ENCODE measurements around the gene LRMDA. TPM values are rescaled to one million over a fixed set of nuclear protein-coding genes. Genes with fewer than 3 reads are reported as not detected.

The LRMDA gene
- total and polyA plus RNA-seq, 2 of the 4 experiments (the other 2 are of a cell fraction): 0.07 TPM; not detected in 1

- Histone ChIP-seq H3K27me3 (ENCODE audit: control insufficient read depth, insufficient read depth, low read length) (peaks cover 3% of the 10 kb centered on the region; the same call in 1 of the 2 replicates), H3K23ac (ENCODE audit: low read depth, low read length) (no peak overlapping the region), H2AFZ (replicated peaks; ENCODE audit: low read length, poor library complexity) (no peak overlapping the region), H3K4me1 (ENCODE audit: control insufficient read depth, insufficient read depth, low read length) (peaks cover 6% of the 10 kb centered on the region; the same call in 1 of the 2 replicates), H2AK9ac (replicated peaks; ENCODE audit: low read depth, low read length, poor library complexity) (no peak overlapping the region), H4K91ac (ENCODE audit: insufficient read depth, low read depth, low read length) (no peak overlapping the region), H2AK5ac (ENCODE audit: low read depth, low read length) (no peak overlapping the region), H3K14ac (replicated peaks; ENCODE audit: low read depth, low read length) (no peak overlapping the region), H2BK5ac (ENCODE audit: low read depth, low read length, poor library complexity, severe bottlenecking) (no peak overlapping the region), H3K9me3 (ENCODE audit: control insufficient read depth, insufficient read depth, low read length) (no peaks in the 10 kb centered on the region), H2BK20ac (ENCODE audit: low read depth, low read length) (no peak overlapping the region), H3K18ac (ENCODE audit: low read depth, low read length) (no peak overlapping the region), H3K79me1 (ENCODE audit: low read depth in 1 of 2, low read length in 2 of 2) (no peaks in the 10 kb centered on the region), H3K9ac (ENCODE audit: low read depth, low read length) (no peak overlapping the region), H3K36me3 (ENCODE audit: control insufficient read depth, insufficient read depth, low read length) (no peaks in the 10 kb centered on the region), H3K4me3 (ENCODE audit: insufficient read depth, low read depth, low read length) (no peak overlapping the region), H3K4me2 (ENCODE audit: low read depth, low read length) (no peak overlapping the region), H3K27ac (ENCODE audit: insufficient read depth, low read length) (no peak overlapping the region), H4K5ac (ENCODE audit: low read depth, low read length) (no peak overlapping the region), H3K9me1 (ENCODE audit: insufficient read depth, low read length) (no peaks in the 10 kb centered on the region), H2BK120ac (ENCODE audit: low read depth, low read length) (no peak overlapping the region), H2BK15ac (ENCODE audit: low read depth, low read length) (no peak overlapping the region), H4K8ac (ENCODE audit: low read depth in 2 of 2, low read length in 2 of 2) (no peak overlapping the region), H3K4ac (ENCODE audit: low read depth, low read length) (no peak overlapping the region), H4K20me1 (ENCODE audit: insufficient read depth, low read length) (no peaks in the 10 kb centered on the region), H3K56ac (ENCODE audit: extremely low read depth, insufficient read depth, low read length) (no peak overlapping the region)
- dilution Hi-C loops (cut with HindIII; ENCODE audit: low sequenced_read_pairs, unreplicated experiment): no loop called here
- no TSS peak for BruUV-seq (replicated peaks)
- ATAC-seq (ENCODE audit: low read depth): no peak
- intact Hi-C loops (cut with micrococcal nuclease): no loop called here
- TF ChIP-seq POLR2A (IDR thresholded peaks at IDR 0.05; ENCODE audit: low read depth, low read length): no peak
- TF ChIP-seq NFE2L2 (IDR thresholded peaks at IDR 0.05; ENCODE audit: low read depth, low read length): no peak
- no peak for TF ChIP-seq RFX5 (IDR thresholded peaks at IDR 0.05; ENCODE audit: low read depth, low read length)
- no peak for TF ChIP-seq MAZ (IDR thresholded peaks at IDR 0.05; ENCODE audit: borderline replicate concordance, low read depth, low read length)
- TF ChIP-seq MXI1 (IDR thresholded peaks at IDR 0.05; ENCODE audit: borderline replicate concordance, low read depth, low read length): no peak
- DNase-seq: no peak
- ChIA-PET CTCF (no interaction called here), POLR2A (ENCODE audit: unreplicated experiment) (no interaction called here)
- in situ Hi-C loops (cut with MboI; ENCODE audit: low sequenced_read_pairs): no loop called here
- no CpG with 5 or more reads among the region's 1 CpG for WGBS, 2 experiments (ENCODE audit: extremely low coverage in 2 of 2, insufficient read length in 1 of 2)
Measured at GRCh38 chr10:75426880-75427279, 4.5 kb upstream of the LRMDA start.

All from IMR-90 (cell line).